ENCODE results near the gene BEST3. TPM values are rescaled to one million over a fixed set of nuclear protein-coding genes. Genes with fewer than 3 reads are reported as not detected.

BEST3 gene
- total and polyA plus RNA-seq, 2 donors (not counting 1 experiment from before 2014, with no cell fraction given), result not detected

DNA sequence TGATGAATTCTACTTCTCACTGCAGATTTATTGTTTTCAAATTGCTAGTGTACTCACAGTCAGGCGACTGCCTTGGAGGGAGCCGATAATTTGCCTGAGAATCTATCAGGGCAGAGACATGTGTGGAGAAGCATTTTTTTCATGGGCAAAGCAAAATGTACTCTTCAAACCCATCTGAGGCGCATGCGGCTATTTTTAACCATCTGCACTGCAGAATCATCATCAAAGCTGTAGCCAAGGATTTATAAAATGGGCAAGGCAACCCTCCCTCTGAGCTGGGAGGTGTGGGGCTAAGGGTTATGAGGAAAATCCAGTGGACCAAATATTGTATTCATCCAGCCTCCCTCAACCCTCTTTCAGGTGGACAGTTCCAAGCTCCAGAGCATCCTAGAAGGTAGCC lies 37.7 kb downstream of the BEST3 start:
- ChIA-PET CTCF (no interaction called here), POLR2A (no interaction called here)
- H3K9ac ChIP-seq (ENCODE audit: low read length), result no peak overlapping the region
- H3K27ac ChIP-seq (ENCODE audit: low read length in 2 of 2), result no peak overlapping the region
- ATAC-seq (ENCODE audit: low read depth) (no peak), DNase-seq (no peak)
- no peak for TF ChIP-seq EZH2 (IDR thresholded peaks at IDR 0.05; ENCODE audit: borderline replicate concordance, insufficient read depth, low read depth, low read length, poor library complexity, severe bottlenecking)
- TF ChIP-seq, protein P1, sequence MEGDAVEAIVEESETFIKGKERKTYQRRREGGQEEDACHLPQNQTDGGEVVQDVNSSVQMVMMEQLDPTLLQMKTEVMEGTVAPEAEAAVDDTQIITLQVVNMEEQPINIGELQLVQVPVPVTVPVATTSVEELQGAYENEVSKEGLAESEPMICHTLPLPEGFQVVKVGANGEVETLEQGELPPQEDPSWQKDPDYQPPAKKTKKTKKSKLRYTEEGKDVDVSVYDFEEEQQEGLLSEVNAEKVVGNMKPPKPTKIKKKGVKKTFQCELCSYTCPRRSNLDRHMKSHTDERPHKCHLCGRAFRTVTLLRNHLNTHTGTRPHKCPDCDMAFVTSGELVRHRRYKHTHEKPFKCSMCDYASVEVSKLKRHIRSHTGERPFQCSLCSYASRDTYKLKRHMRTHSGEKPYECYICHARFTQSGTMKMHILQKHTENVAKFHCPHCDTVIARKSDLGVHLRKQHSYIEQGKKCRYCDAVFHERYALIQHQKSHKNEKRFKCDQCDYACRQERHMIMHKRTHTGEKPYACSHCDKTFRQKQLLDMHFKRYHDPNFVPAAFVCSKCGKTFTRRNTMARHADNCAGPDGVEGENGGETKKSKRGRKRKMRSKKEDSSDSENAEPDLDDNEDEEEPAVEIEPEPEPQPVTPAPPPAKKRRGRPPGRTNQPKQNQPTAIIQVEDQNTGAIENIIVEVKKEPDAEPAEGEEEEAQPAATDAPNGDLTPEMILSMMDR (IDR thresholded peaks at IDR 0.05), result no peak
- no peaks in the 10 kb centered on the region for H3K79me2 ChIP-seq (ENCODE audit: control insufficient read depth, insufficient read depth, low read length)
- H3K4me3 ChIP-seq (ENCODE audit: control extremely low read depth in 1 of 5, extremely low read depth in 1 of 5, insufficient read depth in 1 of 5, low read depth in 2 of 5, low read length in 4 of 5), result no peak overlapping the region
- no peaks in the 10 kb centered on the region for H3K4me1 Mint-ChIP-seq
- no peak overlapping the region for H3K27ac Mint-ChIP-seq
- WGBS (ENCODE audit: insufficient coverage), result no CpG with 5 or more reads among the region's 4 CpGs
- no peaks in the 10 kb centered on the region for H3K36me3 ChIP-seq (replicated peaks in 1 of 2; ENCODE audit: control extremely low read depth in 1 of 2, control insufficient read depth in 1 of 2, extremely low read depth in 1 of 2, insufficient read depth in 2 of 2, low read length in 1 of 2)
- no peaks in the 10 kb centered on the region for H3K4me1 ChIP-seq (ENCODE audit: control insufficient read depth in 2 of 2, insufficient read depth in 2 of 2, low read length in 2 of 2)
- peaks cover 0 to 2% (median 0%) of the 10 kb centered on the region in 4 experiments for H3K27me3 ChIP-seq (replicated peaks in 1 of 4; ENCODE audit: control extremely low read depth in 1 of 4, control insufficient read depth in 3 of 4, insufficient read depth in 4 of 4, low read length in 3 of 4)
- H3K4me3 Mint-ChIP-seq, result no peak overlapping the region
- no peaks in the 10 kb centered on the region for H3K9me3 ChIP-seq (ENCODE audit: control extremely low read depth in 1 of 3, control insufficient read depth in 2 of 3, insufficient read depth in 1 of 3, low read length in 2 of 3)
- peaks cover 25% of the 10 kb centered on the region for H3K27me3 Mint-ChIP-seq
- H4K20me1 ChIP-seq (ENCODE audit: control insufficient read depth, insufficient read depth, low read length, poor library complexity, severe bottlenecking), result no peaks in the 10 kb centered on the region
- H3K9me3 Mint-ChIP-seq (ENCODE audit: insufficient read depth), result no peaks in the 10 kb centered on the region
- no peak overlapping the region for H3K4me2 ChIP-seq (replicated peaks; ENCODE audit: low read depth, low read length, poor library complexity, severe bottlenecking)
- H2AFZ ChIP-seq (ENCODE audit: insufficient read depth, low read depth, low read length, poor library complexity, severe bottlenecking), result no peak overlapping the region
- intact Hi-C loops (cut with micrococcal nuclease), result no loop called here

DNA sequence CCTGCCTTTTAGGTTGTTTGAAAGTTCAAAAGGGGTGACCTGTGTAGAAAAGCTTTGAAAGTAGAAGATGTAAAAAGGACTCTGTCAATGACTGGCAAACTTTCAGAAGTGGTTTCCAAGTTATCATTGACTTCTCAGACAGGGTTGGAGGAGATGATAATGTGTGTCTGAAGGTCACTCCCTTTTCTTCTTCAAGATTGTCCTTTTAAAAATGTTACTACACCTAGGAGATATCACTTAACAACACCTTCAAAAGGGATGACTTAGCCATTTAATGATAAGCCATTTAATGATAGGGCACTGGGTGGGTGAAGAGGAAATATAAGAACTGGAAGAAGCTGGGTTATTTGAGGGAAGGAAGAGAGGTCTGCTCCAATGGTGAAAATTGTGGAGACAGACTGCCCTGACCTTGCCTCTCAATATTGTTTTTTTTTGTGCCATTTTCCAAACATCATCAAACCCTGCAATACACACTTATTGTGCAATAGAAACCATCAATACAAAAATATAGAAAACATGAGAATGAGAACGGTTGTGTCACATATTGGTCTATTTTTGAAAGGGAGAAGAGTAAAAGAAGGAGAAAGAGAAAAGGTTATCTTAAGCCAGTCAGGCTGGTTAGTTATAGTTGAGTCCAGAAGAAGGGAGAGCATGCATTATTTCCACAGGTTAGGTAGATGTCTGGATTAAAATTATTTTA lies 38.8 kb downstream of the BEST3 start:
- no peaks in the 10 kb centered on the region for H3K9me3 ChIP-seq (ENCODE audit: control extremely low read depth in 1 of 3, control insufficient read depth in 2 of 3, insufficient read depth in 1 of 3, low read length in 2 of 3)
- H3K4me3 ChIP-seq (ENCODE audit: control extremely low read depth in 1 of 5, extremely low read depth in 1 of 5, insufficient read depth in 1 of 5, low read depth in 2 of 5, low read length in 4 of 5), result no peak overlapping the region
- H3K4me1 ChIP-seq (ENCODE audit: control insufficient read depth in 2 of 2, insufficient read depth in 2 of 2, low read length in 2 of 2), result no peaks in the 10 kb centered on the region
- Mint-ChIP-seq H3K4me3 (no peak overlapping the region), H3K4me1 (no peaks in the 10 kb centered on the region), H3K27me3 (peaks cover 25% of the 10 kb centered on the region), H3K9me3 (ENCODE audit: insufficient read depth) (no peaks in the 10 kb centered on the region), H3K27ac (no peak overlapping the region)
- 80% methylated on average over 1 of the region's 1 CpG for WGBS (ENCODE audit: insufficient coverage)
- intact Hi-C loops (cut with micrococcal nuclease), result no loop called here
- no peak for DNase-seq
- H3K27ac ChIP-seq (ENCODE audit: low read length in 2 of 2), result no peak overlapping the region
- no peak overlapping the region for H3K9ac ChIP-seq (ENCODE audit: low read length)
- no peaks in the 10 kb centered on the region for H3K36me3 ChIP-seq (replicated peaks in 1 of 2; ENCODE audit: control extremely low read depth in 1 of 2, control insufficient read depth in 1 of 2, extremely low read depth in 1 of 2, insufficient read depth in 2 of 2, low read length in 1 of 2)
- CTCF ChIA-PET, result no interaction called here
- peaks cover 0 to 2% (median 0%) of the 10 kb centered on the region in 4 experiments for H3K27me3 ChIP-seq (replicated peaks in 1 of 4; ENCODE audit: control extremely low read depth in 1 of 4, control insufficient read depth in 3 of 4, insufficient read depth in 4 of 4, low read length in 3 of 4)
- no peaks in the 10 kb centered on the region for H3K79me2 ChIP-seq (ENCODE audit: control insufficient read depth, insufficient read depth, low read length)
- H4K20me1 ChIP-seq (ENCODE audit: control insufficient read depth, insufficient read depth, low read length, poor library complexity, severe bottlenecking), result no peaks in the 10 kb centered on the region
- TF ChIP-seq, protein P1 (IDR thresholded peaks at IDR 0.05), result no peak
- no peak for TF ChIP-seq EZH2 (IDR thresholded peaks at IDR 0.05; ENCODE audit: borderline replicate concordance, insufficient read depth, low read depth, low read length, poor library complexity, severe bottlenecking)
- no peak overlapping the region for H2AFZ ChIP-seq (ENCODE audit: insufficient read depth, low read depth, low read length, poor library complexity, severe bottlenecking)
- POLR2A ChIA-PET, result no interaction called here
- H3K4me2 ChIP-seq (replicated peaks; ENCODE audit: low read depth, low read length, poor library complexity, severe bottlenecking), result no peak overlapping the region
- ATAC-seq (ENCODE audit: low read depth), result no peak
